GM18526 (cell line): ENCODE data around the gene ST8SIA5.

ENCODE experiments used
- POLR2A ChIP-seq: IDR thresholded peaks from 3 replicates; pipeline ENCODE4 v1.6.1; 2011; ENCODE audit not compliant: insufficient read length; ENCODE audit errors: extremely low read depth

ST8SIA5 gene

GRCh38 chr18:46672062-46672970 lies 84.5 kb downstream of the ST8SIA5 start:
- TF ChIP-seq POLR2A, result no peak

- no peak for TF ChIP-seq POLR2A
Measured at GRCh38 chr18:46668694-46669093, 88.2 kb downstream of the ST8SIA5 start.

- TF ChIP-seq POLR2A, result no peak
Measured at GRCh38 chr18:46668135-46668534, 88.7 kb downstream of the ST8SIA5 start.

GRCh38 chr18:46663539-46663938 lies 93.3 kb downstream of the ST8SIA5 start:
- no peak for TF ChIP-seq POLR2A

DNA sequence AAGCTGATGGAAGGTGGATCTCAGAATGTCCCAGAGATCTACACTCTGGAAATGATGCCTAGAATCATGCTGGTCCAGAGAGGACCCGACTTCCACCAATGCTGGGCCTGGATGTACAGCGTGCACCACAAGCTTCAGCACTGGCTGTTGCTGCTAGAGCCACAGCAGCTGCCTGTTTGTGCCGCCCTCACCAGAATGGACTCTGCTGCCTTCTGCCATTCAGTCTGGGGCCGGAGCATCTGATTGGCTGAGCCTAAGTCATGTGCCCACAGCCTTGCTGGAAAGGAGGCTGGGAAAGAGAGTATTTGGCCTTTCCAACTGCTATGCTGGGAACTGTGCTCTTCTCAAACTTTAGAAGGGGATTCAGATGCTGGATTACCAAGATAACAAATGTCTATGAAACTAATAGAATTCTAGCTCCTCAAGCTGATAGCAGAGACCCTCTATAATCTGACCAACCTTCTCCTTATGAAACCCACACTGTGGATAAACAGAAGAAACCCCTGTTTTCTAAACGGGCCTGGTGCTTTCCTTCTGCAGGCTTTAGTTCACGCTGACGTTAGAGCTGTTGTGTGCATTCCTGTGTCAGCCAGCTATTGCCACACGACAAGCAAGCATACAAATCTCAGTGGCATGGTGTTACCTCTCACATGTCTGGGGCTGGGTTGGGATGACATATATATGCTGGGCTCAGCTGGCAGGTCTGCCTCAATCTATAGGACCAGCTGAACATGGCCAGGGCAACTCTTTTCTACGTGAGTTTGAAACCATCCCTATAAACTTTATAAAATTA lies 95.7 kb downstream of the ST8SIA5 start:
- no peak for TF ChIP-seq POLR2A

DNA sequence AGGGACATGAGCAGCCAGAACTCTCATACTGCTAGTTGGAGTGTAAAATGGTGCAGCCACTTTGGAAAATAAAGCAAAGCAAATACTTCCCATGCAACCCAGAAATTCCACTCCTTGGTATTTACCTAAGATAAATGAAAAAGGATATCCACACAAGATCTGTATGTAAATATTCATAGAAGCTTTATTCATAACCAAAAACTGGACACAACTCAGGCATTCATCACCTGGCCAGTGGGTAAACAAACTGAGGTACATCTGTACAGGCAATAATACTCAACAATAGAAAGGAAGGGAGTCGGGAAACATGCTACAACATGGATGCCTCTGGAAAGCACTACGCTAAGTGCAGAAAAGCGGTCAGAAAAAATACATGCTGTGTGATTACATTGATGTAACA lies 97.4 kb downstream of the ST8SIA5 start:
- TF ChIP-seq POLR2A, result no peak

- TF ChIP-seq POLR2A, result no peak
Measured at GRCh38 chr18:46657115-46657955, 99.5 kb downstream of the ST8SIA5 start, which contains the start of gene LOXHD1. TSS of gene LOXHD1 (minus strand) at chr18:46657220. CDS start at chr18:46657033, 187 bp downstream.

- TF ChIP-seq POLR2A, result no peak
Measured at GRCh38 chr18:46656326-46657114, 100.3 kb downstream of the ST8SIA5 start.

GRCh38 chr18:46652372-46652771 lies 104.5 kb downstream of the ST8SIA5 start:
- no peak for TF ChIP-seq POLR2A

- TF ChIP-seq POLR2A, result no peak
Measured at GRCh38 chr18:46650681-46651080, 106.2 kb downstream of the ST8SIA5 start.

- TF ChIP-seq POLR2A, result no peak
Measured at GRCh38 chr18:46649071-46649862, 107.6 kb downstream of the ST8SIA5 start.

- TF ChIP-seq POLR2A, result no peak
Measured at GRCh38 chr18:46646468-46646867, 110.4 kb downstream of the ST8SIA5 start.

DNA sequence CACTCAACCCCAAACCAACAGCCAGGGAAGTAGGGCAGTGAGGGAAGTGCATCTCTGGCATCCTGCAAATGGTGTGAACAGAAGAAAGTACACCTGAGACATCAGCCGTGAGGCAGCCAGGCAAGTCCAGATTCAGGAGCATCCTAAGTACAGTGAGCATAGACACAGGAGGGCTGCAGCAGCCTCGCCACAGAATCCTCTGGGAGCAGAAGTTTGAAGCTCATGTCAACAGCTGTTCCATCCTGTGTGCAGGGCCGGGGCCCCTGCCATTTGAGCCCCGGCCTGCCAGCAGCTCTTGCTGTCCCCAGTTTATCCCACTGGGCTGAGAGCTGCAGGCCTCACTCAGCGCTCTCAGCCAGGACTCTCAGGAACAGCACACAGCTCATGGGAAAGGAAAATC lies 114.3 kb downstream of the ST8SIA5 start:
- TF ChIP-seq POLR2A, result no peak

GRCh38 chr18:46641917-46642316 lies 114.9 kb downstream of the ST8SIA5 start:
- TF ChIP-seq POLR2A, result no peak

- no peak for TF ChIP-seq POLR2A
Measured at GRCh38 chr18:46639386-46639785, 117.5 kb downstream of the ST8SIA5 start.
